HepG2 (cell line): Measurements from ENCODE around the gene RBPJ. TPM values are rescaled to one million over a fixed set of nuclear protein-coding genes. Genes with fewer than 3 reads are reported as not detected.

Experiments
- ATAC-seq: fragments of 200-7000 bp; cut with Tn5 transposase; 3 replicates; pipeline ENCODE4 v1.9.1; 2020; ENCODE audit warnings: mild to moderate bottlenecking, moderate library complexity
- BruUV-seq: library from RNA; stranded (reverse); fragments of 400-500 nt; replicated peaks from 2 replicates; lab custom pipeline; 2021; lab: Mats Ljungman, UMichigan
- CTCF ChIA-PET: fragments of 300-600 bp; formaldehyde crosslinking; extraction: SDS; loops from one replicate; lab custom pipeline; 2021; ENCODE audit warnings: low total read pairs, inconsistent platforms, low intra/inter-chr PET ratio; lab: Yijun Ruan, JAX
- POLR2A ChIA-PET: fragments of 350-600 bp; sonication (Branson Sonifier 250); formaldehyde crosslinking; loops from one replicate; lab custom pipeline; 2020; ENCODE audit warnings: antibody characterized with exemption, inconsistent platforms; lab: Yijun Ruan, JAX
- DNase-seq: peaks from one replicate; pipeline ENCODE4 v3.0.0-alpha.2; 2015; ENCODE audit warnings: low spot score
- FAIRE-seq: peaks from 3 replicates; lab custom pipeline; 2011; peaks lifted over from hg19 to GRCh38; lab: Jason Lieb, UNC
- H2AFZ ChIP-seq: one replicate; pipeline ENCODE4 v1.6.1; 2011; ENCODE audit warnings: low read length, inconsistent platforms
- H3K27ac ChIP-seq: fragments of 300-600 bp; 3 replicates; pipeline ENCODE4 v1.8.0; 2011; ENCODE audit warnings: mixed run types, mild to moderate bottlenecking, mixed read lengths, low read length, inconsistent platforms; ENCODE audit not compliant: insufficient read depth; ENCODE audit errors: extremely low read length
- H3K27me3 ChIP-seq, 2 experiments: fragments of 200-600 bp in 1 of 2; 2 replicates in 1 of 2; 3 replicates in 1 of 2; pipeline versions ENCODE4 v1.6.0 to v1.8.0; 2011; ENCODE audit warnings: low read length in 2 of 2, mild to moderate bottlenecking in 2 of 2, moderate library complexity in 2 of 2, inconsistent platforms in 1 of 2; ENCODE audit not compliant: insufficient read depth in 2 of 2, control insufficient read depth in 1 of 2
- H3K36me3 ChIP-seq, 2 experiments: fragments of 200-600 bp in 1 of 2; replicated peaks in 1 of 2; 2 replicates in 1 of 2; 3 replicates in 1 of 2; pipeline versions ENCODE4 v1.5.1 to v1.8.0; 2011; ENCODE audit warnings: low read length in 2 of 2, inconsistent platforms in 1 of 2; ENCODE audit not compliant: insufficient read depth in 2 of 2, control insufficient read depth in 1 of 2
- H3K4me1 ChIP-seq: 2 replicates; pipeline ENCODE4 v1.5.1; 2012; ENCODE audit warnings: low read length, inconsistent platforms; ENCODE audit not compliant: insufficient read depth
- H3K4me2 ChIP-seq: 2 replicates; pipeline ENCODE4 v1.6.0; 2011; ENCODE audit warnings: low read depth, low read length, inconsistent platforms
- H3K4me3 ChIP-seq, 3 experiments: fragments of 200-600 bp in 1 of 3; sonication (generic), shearing (Covaris generic) in 1 of 3; replicated peaks in 1 of 3; 2 replicates each; pipeline ENCODE4 v1.5.1; 2011 to 2016; ENCODE audit warnings: low read length in 3 of 3, inconsistent platforms in 2 of 3, low read depth in 2 of 3, mild to moderate bottlenecking in 2 of 3, control low read depth in 1 of 3, mixed read lengths in 1 of 3; ENCODE audit not compliant: insufficient read depth in 1 of 3
- H3K79me2 ChIP-seq: one replicate; pipeline ENCODE4 v1.6.1; 2011; ENCODE audit warnings: low read length, inconsistent platforms; ENCODE audit not compliant: insufficient read depth
- H3K9ac ChIP-seq: 2 replicates; pipeline ENCODE4 v1.6.0; 2011; ENCODE audit warnings: mild to moderate bottlenecking, low read depth, low read length, inconsistent platforms; ENCODE audit not compliant: insufficient read depth
- H3K9me3 ChIP-seq: 2 replicates; pipeline ENCODE4 v1.5.1; 2012; ENCODE audit warnings: mild to moderate bottlenecking, low read length
- H4K20me1 ChIP-seq: 2 replicates; pipeline ENCODE4 v1.6.0; 2011; ENCODE audit warnings: inconsistent platforms, mild to moderate bottlenecking, low read length, moderate library complexity; ENCODE audit not compliant: insufficient read depth
- E2F1 ChIP-seq: sonication (generic); formaldehyde crosslinking; IDR thresholded peaks from 2 replicates; pipeline ENCODE4 v1.5.0; 2020; ENCODE audit warnings: missing genetic modification reagents
- FOXK1 ChIP-seq: sonication (generic); formaldehyde crosslinking; IDR thresholded peaks from 2 replicates; pipeline ENCODE4 v1.4.0; 2020; ENCODE audit warnings: low read depth, missing genetic modification reagents, borderline replicate concordance
- MIER2 ChIP-seq: IDR thresholded peaks from 2 replicates; pipeline ENCODE4 v1.6.1; 2016; ENCODE audit warnings: missing biosample characterization, missing genetic modification reagents
- MNT ChIP-seq: fragments of 450-650 bp; IDR thresholded peaks from 2 replicates; pipeline ENCODE4 v1.6.1; 2016
- MTA1 ChIP-seq: sonication (generic); formaldehyde crosslinking; IDR thresholded peaks from 2 replicates; pipeline ENCODE4 v1.4.0; 2020; ENCODE audit warnings: missing genetic modification reagents, mild to moderate bottlenecking, borderline replicate concordance
- SIX4 ChIP-seq: sonication (generic); formaldehyde crosslinking; IDR thresholded peaks from 2 replicates; pipeline ENCODE4 v1.4.0; 2020; ENCODE audit warnings: missing genetic modification reagents
- TBL1XR1 ChIP-seq: fragments of 150-350 bp; IDR thresholded peaks from 2 replicates; pipeline ENCODE4 v1.6.1; 2014; ENCODE audit warnings: borderline replicate concordance, low read length; ENCODE audit not compliant: partially characterized antibody
- TOPORS ChIP-seq: sonication (generic); formaldehyde crosslinking; IDR thresholded peaks from 2 replicates; pipeline ENCODE4 v1.8.0; 2023; ENCODE audit warnings: mild to moderate bottlenecking, missing genetic modification reagents
- ZBTB7A ChIP-seq: sonication (generic); formaldehyde crosslinking; IDR thresholded peaks from 2 replicates; pipeline ENCODE4 v1.8.0; 2022; ENCODE audit warnings: mild to moderate bottlenecking, missing genetic modification reagents
- ZNF335 ChIP-seq: sonication (generic); formaldehyde crosslinking; IDR thresholded peaks from 2 replicates; pipeline ENCODE4 v1.4.0; 2020; ENCODE audit warnings: missing genetic modification reagents
- ZNF747 ChIP-seq: sonication (generic); formaldehyde crosslinking; IDR thresholded peaks from 2 replicates; pipeline ENCODE4 v1.8.1; 2023; ENCODE audit warnings: missing genetic modification reagents, mild to moderate bottlenecking, borderline replicate concordance
- WGBS: methylation state at CpG from one replicate; pipeline ENCODE4 v1.1.6; 2017; ENCODE audit warnings: low lambda C conversion rate; 5-methylcytosine and 5-hydroxymethylcytosine counted together
- in situ Hi-C: cut with HindIII; loops from 2 replicates; pipeline ENCODE4 v1.10.0; 2017; ENCODE audit warnings: low pct_unique_long_range_greater_than_20kb; ENCODE audit not compliant: extremely low pct_ligation_motif_present
- intact Hi-C: fragments of 100-400 bp; cut with micrococcal nuclease; formaldehyde crosslinking; loops from one replicate; pipeline ENCODE4 v1.10.0; 2022; ENCODE audit not compliant: unreplicated experiment
- polyA plus RNA-seq, 8 experiments: library from polyadenylated mRNA; depleted of rRNA in 3 of 8; stranded (reverse) in 7 of 8; unstranded in 1 of 8; fragments of >200 nt; fragmentation: Illumina TruSeq in 4 of 8; extraction: Trizol in 4 of 8; gene quantifications; 2 replicates each; pipeline versions ENCODE4 v1.2.1 to v1.2.3, GENCODE V29; 2011 to 2016; ENCODE audit warnings: low read depth in 4 of 8, missing spikeins in 1 of 8, mixed read lengths in 1 of 8; ENCODE audit not compliant: insufficient read depth in 1 of 8
- total RNA-seq, 5 experiments: library from RNA; depleted of rRNA; stranded (reverse); fragments of >200 nt; fragmentation: Illumina TruSeq; extraction: Trizol; gene quantifications; 2 replicates each; pipeline ENCODE4 v1.2.3, GENCODE V29; 2016; ENCODE audit warnings: low read depth in 1 of 5
- TF ChIP-seq, protein P1 (sequence below): sonication (generic); formaldehyde crosslinking; IDR thresholded peaks from 2 replicates; pipeline ENCODE4 v1.4.0; 2020; ENCODE audit warnings: mild to moderate bottlenecking, low read depth, missing genetic modification reagents

RBPJ gene
- total and polyA plus RNA-seq, 2 of the 13 experiments (the other 11 are each of a cell fraction or from before 2014, with no cell fraction given) = 25.9 to 33.2 TPM

GRCh38 chr4:26322346-26322745 is 1.5 kb downstream of the RBPJ start:
- POLR2A ChIA-PET = no interaction called here
- peak overlapping the region; percentile 70 for H3K4me2 ChIP-seq
- peaks cover 37% of the 10 kb centered on the region for H3K4me1 ChIP-seq
- no peaks in the 10 kb centered on the region for H3K9me3 ChIP-seq
- TF ChIP-seq TBL1XR1 (no peak), E2F1 (no peak), MIER2 (CRISPR knock-in tag) (no peak), TOPORS (no peak), ZBTB7A (CRISPR knock-in tag) (no peak), MNT (no peak), FOXK1 (CRISPR knock-in tag) (no peak), ZNF335 (CRISPR knock-in tag) (no peak), MTA1 (no peak), ZNF747 (CRISPR knock-in tag) (no peak), SIX4 (CRISPR knock-in tag) (no peak)
- TF ChIP-seq, protein P1, sequence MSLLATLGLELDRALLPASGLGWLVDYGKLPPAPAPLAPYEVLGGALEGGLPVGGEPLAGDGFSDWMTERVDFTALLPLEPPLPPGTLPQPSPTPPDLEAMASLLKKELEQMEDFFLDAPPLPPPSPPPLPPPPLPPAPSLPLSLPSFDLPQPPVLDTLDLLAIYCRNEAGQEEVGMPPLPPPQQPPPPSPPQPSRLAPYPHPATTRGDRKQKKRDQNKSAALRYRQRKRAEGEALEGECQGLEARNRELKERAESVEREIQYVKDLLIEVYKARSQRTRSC = no peak
- no peak overlapping the region for H2AFZ ChIP-seq
- H3K36me3 ChIP-seq = no peaks in the 10 kb centered on the region
- H3K4me3 ChIP-seq = peak overlapping the region; percentile 77 to 89 (median 88)
- ATAC-seq (no peak), DNase-seq (no peak), FAIRE-seq (no peak)
- H3K9ac ChIP-seq = peak overlapping the region; percentile 80
- H3K79me2 ChIP-seq = peaks cover 66% of the 10 kb centered on the region
- TSS peak; percentile 45 for BruUV-seq
- H4K20me1 ChIP-seq = peaks cover 51% of the 10 kb centered on the region
- intact Hi-C loops = loop anchor here (5.0 kb wide), 2 partner anchors 50 to 240 kb away; no protein-coding TSS in a partner anchor
- no peak overlapping the region for H3K27ac ChIP-seq
- H3K27me3 ChIP-seq = no peaks in the 10 kb centered on the region; a peak in 1 of 5 replicates
- WGBS = 11% methylated on average over 7 of the region's 7 CpGs
- in situ Hi-C loops = no loop called here
- CTCF ChIA-PET = no interaction called here
